OCI-LY7 (cell line): ENCODE measurements around the gene DERA.
"Not testable (repeated sequence)": the region's sequence is repeated elsewhere in the genome, so short reads cannot be mapped to it uniquely, and the experiment has no call there.

Source experiments
- CTCF ChIP-seq: fragments of 200-600 bp; sonication (generic); conservative IDR thresholded peaks from 2 replicates; pipeline ENCODE4 v1.5.1; 2014; ENCODE audit warnings: mild to moderate bottlenecking, antibody characterized with exemption, low read length, moderate library complexity, mixed read lengths
- EZH2phosphoT487 ChIP-seq: fragments of 200-600 bp; sonication (generic); IDR thresholded peaks from 2 replicates; pipeline ENCODE4 v1.6.1; 2018; ENCODE audit warnings: low read depth, borderline replicate concordance, mild to moderate bottlenecking, mixed run types, antibody characterized with exemption, low read length, moderate library complexity, mixed read lengths

- not testable (repeated sequence) for TF ChIP-seq CTCF, EZH2phosphoT487
Observed at GRCh38 chr12:16014394-16014793, 103.3 kb downstream of the DERA start.
